HAP-1 (cell line): ENCODE data around the gene CFC1.
"Not testable (repeated sequence)": the region's sequence is repeated elsewhere in the genome, so short reads cannot be mapped to it uniquely, and the experiment has no call there.

Experiments
- DNase-seq, 2 experiments: peaks; one replicate each; pipeline ENCODE4 v3.0.0-alpha.2; 2016 to 2020; ENCODE audit warnings: low spot score in 2 of 2
- H3K27me3 ChIP-seq: fragments of 250-450 bp; sonication (Bioruptor Pico); 2 replicates; pipeline ENCODE4 v1.5.1; 2020; ENCODE audit warnings: low read depth, mild to moderate bottlenecking, moderate library complexity
- H3K36me3 ChIP-seq: fragments of 250-450 bp; sonication (Bioruptor Pico); replicated peaks from 2 replicates; pipeline ENCODE4 v1.5.1; 2020; ENCODE audit warnings: mild to moderate bottlenecking
- H3K4me1 ChIP-seq: fragments of 250-450 bp; sonication (Bioruptor Pico); 2 replicates; pipeline ENCODE4 v1.5.1; 2020; ENCODE audit warnings: mild to moderate bottlenecking
- H3K4me3 ChIP-seq: fragments of 250-450 bp; sonication (Bioruptor Pico); 2 replicates; pipeline ENCODE4 v1.5.1; 2020; ENCODE audit warnings: mild to moderate bottlenecking, moderate library complexity
- H3K9me3 ChIP-seq: fragments of 250-450 bp; sonication (Bioruptor Pico); 2 replicates; pipeline ENCODE4 v1.5.1; 2020; ENCODE audit warnings: mild to moderate bottlenecking, moderate library complexity
- in situ Hi-C: fragments of 300-500 bp; cut with MboI; formaldehyde crosslinking; loops from 3 replicates; pipeline ENCODE4 v1.14.3; 2020; ENCODE audit warnings: low sequenced_read_pairs, inconsistent platforms, mixed read lengths

Gene CFC1

DNA sequence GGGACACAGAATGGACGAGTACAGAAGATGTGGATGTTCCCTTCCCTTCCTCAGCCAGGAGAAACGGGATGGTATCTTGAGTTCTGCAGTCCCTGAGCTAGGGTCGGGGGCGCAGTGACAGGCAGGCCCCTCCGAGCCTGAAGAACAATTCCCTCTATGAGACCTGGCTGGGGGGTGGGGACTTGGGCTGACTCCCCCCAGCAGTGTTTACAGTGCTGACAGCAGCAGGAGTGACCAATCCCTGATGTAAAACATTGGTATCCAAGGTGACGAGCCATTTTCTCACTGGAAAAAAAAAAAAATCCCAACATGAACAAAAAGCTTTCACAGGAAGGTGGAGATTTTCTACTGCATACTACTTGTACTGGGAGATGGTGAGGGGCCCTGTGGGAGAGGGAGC lies at the start of gene CFC1:
TSS of gene CFC1 (minus strand) at position 183 of the 400 bp plus-strand sequence. CDS start 288 bp downstream, outside the sequence.
- H3K36me3 ChIP-seq, H3K9me3 ChIP-seq, in situ Hi-C loops, H3K4me1 ChIP-seq, H3K27me3 ChIP-seq, H3K4me3 ChIP-seq, DNase-seq: not testable (repeated sequence)

DNA sequence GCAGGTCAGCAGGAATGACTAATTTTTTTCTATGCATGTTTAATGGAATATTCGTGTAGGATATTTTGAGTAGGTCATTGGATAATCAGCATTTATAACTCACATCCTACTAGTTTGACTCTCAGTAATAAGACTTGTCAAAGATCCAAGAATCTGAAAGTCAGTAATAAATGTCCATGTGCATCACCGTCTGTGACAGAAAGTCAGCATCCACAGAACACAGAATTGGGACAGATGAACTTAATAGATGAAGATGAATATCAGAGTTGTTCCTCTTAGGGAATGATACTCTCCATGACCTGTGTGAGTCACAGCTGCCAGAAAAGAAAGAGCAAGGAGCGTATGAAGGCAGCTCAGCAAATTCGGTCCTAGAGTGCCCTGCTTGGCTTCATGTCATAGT lies 42.3 kb upstream of the CFC1 start:
- H3K36me3 ChIP-seq, H3K27me3 ChIP-seq, DNase-seq, H3K4me1 ChIP-seq, H3K4me3 ChIP-seq, in situ Hi-C loops, H3K9me3 ChIP-seq: not testable (repeated sequence)

DNA sequence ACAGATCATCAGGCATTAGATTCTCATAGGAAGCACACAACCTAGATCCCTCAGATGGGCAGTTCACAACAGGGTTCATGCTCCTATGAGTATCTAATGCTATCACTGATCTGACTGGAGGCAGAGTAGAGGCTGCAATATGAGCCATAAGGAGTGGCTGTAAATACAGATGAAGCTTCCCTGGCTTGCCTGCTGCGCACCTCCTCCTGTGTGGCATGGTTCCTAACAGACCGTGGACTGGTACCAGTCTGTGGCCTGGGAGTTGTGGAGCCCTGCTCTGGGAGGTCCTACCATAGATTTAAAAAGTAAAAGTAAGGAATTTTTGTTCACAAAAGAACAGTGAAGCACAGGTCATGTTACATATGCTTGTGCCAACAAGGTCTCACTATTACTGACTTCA lies 39.6 kb upstream of the CFC1 start:
- H3K27me3 ChIP-seq, DNase-seq, H3K9me3 ChIP-seq, H3K4me3 ChIP-seq, in situ Hi-C loops, H3K36me3 ChIP-seq, H3K4me1 ChIP-seq: not testable (repeated sequence)

DNA sequence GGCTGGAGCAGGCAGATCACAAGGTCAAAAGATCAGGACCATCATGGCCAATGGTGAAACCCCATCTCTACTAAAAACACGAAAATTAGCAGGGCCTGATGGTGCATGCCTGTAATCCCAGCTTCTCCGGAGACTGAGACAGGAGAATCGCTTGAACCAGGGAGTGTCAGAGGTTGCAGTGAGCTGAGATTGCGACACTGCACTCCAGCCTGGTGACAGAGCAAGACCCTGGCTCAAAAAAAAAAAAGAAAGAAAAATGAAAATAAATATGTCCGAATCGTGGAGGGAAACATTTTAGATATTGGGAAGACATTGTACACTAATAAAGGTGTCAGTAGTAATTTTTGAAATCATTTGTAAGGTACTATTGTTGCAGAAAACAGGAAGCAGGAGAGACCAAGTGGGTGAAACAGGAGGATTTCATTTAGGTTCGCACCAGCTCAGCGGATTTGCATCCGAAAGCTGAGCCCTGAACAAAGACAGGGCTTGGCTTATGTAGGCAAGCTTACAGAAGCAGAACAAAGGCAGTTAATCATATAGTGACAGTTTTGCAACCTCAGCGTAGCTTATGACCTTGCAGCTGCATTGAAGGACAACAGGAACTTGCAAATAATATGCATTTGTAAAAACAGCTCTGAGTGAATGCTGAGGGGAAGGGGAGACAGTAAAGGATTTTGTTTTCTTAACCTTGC lies 29.6 kb upstream of the CFC1 start:
- H3K27me3 ChIP-seq, H3K36me3 ChIP-seq, in situ Hi-C loops, H3K9me3 ChIP-seq, DNase-seq, H3K4me3 ChIP-seq, H3K4me1 ChIP-seq: not testable (repeated sequence)

DNA sequence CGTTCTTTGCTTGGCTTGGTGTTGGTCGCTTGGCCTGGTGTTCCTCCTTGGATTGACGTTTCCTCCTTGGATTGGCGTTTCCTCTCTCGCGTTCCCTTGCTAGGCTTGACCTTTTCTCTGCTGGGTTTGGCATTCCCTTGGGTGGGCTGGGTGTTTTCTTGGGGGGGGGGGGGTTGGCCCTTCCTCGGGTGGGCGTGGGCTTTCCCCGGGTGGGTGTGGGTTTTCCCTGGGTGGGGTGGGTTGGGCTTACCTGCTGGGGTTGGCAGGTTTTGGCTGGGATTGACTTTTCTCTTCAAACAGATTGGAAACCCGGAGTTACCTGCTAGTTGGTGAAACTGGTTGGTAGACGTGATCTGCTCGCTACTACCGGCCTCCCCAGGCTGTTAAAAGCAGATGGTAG lies 11.8 kb upstream of the CFC1 start, which contains the start of gene POTEJ:
TSS of gene POTEJ (plus strand) at position 301 of the 400 bp plus-strand sequence. CDS start at position 394, 93 bp downstream.
- H3K9me3 ChIP-seq, H3K4me1 ChIP-seq, H3K36me3 ChIP-seq, in situ Hi-C loops, DNase-seq, H3K27me3 ChIP-seq, H3K4me3 ChIP-seq: not testable (repeated sequence)

DNA sequence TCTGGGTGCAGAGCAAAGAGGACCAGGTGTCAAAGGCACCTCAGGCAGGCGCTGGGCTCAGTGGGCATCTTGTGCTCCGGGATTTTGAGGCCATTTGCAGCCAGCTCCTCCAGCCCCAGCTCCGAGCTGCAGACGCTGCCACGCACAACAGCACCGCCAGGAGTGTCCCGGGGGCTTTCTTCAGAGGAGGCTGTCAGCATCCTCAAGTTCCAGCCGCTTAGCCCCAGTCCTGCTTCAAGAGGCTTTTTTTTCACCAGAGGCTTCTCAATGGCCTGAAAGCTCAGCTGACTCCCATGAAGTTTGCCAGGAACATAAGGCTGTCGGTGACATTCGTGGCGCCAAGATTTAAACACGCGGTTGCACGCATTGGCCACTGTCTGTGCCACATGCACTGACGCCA lies 11.1 kb upstream of the CFC1 start:
- H3K27me3 ChIP-seq, DNase-seq, H3K4me3 ChIP-seq, H3K9me3 ChIP-seq, in situ Hi-C loops, H3K36me3 ChIP-seq, H3K4me1 ChIP-seq: not testable (repeated sequence)

DNA sequence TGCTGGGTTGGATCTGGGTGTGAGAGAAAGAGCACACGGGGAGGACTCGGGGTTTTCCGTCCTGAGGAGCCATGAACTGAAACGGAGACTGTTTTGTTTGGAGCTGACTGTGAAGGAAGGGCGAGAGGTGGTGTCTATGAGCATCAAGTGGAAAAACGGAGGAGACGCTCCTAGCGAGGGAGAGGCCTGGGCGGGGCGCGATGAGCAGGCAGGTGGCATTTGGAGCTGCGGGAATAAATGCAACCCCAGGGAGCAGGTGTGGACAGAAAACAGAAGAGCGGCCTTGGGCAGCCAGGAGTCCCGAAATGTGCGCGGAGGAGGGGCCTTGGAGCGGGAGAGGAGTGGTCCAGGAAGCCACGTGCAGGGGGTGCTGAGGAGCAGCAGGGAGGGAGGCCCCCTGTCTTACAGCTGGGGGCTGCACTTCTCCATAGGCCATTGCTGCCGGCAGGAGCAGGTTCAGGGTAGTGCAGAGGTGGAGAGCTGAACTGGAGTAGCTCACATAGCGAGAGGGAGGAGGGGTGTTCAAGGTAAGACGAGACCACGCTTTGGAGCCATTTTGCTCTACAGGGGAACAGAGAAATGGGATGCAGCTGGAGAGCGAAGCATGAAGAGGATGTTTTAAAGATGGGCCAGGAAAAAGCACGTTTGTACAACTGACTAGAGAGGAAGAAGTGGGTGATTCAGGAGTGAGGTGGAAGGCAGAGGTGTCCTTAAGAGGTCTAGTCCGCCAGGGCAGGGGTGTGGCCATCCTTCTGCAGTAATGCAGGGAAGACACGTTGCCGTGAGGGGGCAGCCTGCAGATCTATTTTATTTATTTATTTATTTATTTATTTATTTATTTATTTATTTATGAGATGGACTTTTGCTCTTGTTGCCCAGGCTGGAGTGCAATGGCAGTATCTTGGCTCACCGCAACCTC lies 9.9 kb upstream of the CFC1 start:
- H3K27me3 ChIP-seq, in situ Hi-C loops, H3K9me3 ChIP-seq, H3K36me3 ChIP-seq, DNase-seq, H3K4me1 ChIP-seq, H3K4me3 ChIP-seq: not testable (repeated sequence)

DNA sequence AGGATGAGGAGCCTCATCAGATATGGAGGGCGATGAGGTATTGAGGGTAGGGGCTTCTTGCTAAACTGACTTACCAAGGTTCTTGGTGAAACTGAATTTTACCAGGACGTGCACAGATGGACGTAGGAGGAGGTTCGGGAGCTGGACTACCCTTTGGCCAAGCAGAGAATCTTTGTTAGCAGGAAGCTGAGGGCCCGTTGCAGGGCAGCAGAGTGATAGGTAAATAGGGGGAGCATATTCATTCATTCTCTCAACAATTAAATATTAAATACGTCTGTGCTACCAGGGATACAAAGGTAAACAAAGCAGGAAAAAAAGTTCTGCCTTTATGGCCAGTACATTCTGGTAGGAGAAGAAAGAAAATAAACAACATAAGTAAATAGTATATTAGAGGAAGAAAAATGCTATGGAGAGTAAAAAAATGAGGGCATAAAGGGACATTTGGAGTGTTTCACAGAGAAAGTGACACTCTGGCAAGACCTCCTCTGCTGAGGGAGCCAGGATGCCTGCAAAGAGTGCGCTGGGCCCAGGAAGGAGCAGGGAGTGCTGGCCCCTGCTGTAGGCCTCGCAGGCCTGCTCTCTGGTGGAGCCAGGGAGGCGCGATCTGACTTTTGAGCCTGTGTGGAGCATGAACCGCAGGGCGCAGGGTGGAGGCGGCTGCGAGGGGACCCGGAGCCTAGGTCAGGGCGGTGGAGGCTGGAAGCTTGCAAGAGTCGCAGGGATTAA lies 9.1 kb upstream of the CFC1 start:
- H3K9me3 ChIP-seq, H3K36me3 ChIP-seq, in situ Hi-C loops, H3K4me1 ChIP-seq, DNase-seq, H3K4me3 ChIP-seq, H3K27me3 ChIP-seq: not testable (repeated sequence)

DNA sequence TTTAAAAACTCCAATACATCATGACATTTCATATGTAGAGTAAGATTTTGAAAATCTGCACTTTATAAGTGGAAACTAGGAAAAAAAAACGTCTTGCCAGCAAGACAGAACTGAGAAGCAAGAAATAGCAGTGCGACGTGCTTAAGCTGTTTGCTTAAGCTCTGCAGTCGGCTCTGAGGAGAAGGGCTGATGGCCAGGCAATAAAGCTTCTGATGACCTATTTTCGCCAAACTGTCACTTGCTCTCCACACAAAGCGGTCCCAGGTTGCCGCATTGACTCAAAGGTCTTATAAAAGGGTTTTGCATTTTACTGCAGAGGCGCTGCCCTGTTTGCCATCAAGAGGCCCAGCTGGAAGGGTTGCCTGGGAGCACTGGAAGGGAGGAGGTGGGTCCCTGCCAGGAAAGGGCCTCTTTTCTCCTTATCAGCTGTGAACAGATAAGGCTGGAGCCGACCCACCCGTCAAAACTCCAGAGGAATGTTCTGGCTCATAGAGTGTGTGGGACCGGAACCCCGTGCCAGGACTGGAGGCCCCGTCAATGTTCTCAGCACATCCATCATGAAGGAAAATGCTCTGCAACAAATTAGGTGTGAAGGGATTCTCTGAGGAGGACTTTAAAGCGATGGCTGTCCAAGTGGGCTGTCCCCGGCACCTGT lies 2.4 kb upstream of the CFC1 start:
- H3K36me3 ChIP-seq, H3K4me1 ChIP-seq, in situ Hi-C loops, H3K9me3 ChIP-seq, DNase-seq, H3K27me3 ChIP-seq, H3K4me3 ChIP-seq: not testable (repeated sequence)

DNA sequence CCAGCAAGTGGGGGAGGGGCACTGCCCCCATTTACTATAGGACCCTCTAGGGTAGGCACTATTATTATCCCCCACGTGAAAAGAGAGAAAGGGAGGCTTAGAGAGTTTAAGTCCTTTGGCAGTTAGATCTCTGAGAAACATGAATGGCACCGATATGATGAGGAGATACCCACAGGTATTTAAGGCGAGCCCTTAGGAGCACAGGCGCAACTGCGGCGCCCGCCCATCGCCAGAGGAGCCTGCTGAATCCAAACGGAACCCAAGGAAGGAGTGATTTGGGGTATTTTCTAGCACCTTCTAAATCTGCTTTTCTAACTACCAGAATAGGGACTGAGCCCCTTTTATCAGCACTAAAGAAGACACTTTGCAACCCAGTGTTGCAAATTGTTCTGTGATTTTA lies 551 bp upstream of the CFC1 start:
- H3K27me3 ChIP-seq, H3K9me3 ChIP-seq, H3K4me1 ChIP-seq: not testable (repeated sequence)

DNA sequence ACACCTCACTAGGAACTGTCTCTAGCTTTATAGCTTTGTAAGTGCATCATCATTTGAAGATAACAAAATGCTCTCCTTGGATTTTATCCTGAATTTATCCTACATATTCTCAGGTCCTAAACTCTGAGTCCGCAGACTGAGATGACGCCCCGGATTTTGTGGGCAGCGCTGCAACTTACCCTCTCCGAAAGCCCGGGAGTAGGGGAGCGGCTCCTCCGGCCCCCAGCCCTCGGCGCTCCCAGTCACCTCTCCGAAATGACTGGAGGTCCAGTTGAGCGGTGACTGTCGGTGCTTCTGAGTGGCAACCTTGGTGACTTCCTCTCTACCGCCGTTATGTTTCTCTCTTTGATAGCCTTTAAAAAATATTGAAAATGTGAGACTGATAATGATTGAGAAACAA lies 912 bp downstream of the CFC1 start:
- in situ Hi-C loops, H3K9me3 ChIP-seq, H3K27me3 ChIP-seq, DNase-seq, H3K36me3 ChIP-seq, H3K4me3 ChIP-seq, H3K4me1 ChIP-seq: not testable (repeated sequence)

More for the DNA sequence above, 551 bp upstream of the CFC1 start:
- DNase-seq, H3K4me3 ChIP-seq, H3K36me3 ChIP-seq, in situ Hi-C loops: not testable (repeated sequence)

DNA sequence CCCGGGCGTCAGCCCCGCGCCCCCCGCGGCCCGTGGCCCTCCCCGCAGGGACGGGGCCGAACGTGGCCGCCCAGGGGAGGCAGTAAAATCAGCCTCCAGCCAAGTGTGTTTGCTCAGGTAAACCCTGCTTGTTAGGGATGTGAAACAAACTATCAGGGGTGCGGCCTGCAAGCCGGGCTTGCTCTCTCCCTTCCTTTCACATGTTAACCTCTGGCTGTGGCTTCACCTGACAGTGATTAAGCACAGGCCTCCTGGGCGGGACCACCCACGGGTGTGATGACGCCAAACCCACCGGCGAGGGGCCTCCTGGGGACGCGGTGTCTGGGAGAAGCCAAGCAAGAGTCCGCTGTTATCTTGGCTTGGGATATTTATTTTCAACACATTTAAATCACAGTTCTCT lies 1.4 kb downstream of the CFC1 start:
- H3K9me3 ChIP-seq, in situ Hi-C loops, H3K4me1 ChIP-seq, H3K36me3 ChIP-seq, DNase-seq, H3K27me3 ChIP-seq, H3K4me3 ChIP-seq: not testable (repeated sequence)

DNA sequence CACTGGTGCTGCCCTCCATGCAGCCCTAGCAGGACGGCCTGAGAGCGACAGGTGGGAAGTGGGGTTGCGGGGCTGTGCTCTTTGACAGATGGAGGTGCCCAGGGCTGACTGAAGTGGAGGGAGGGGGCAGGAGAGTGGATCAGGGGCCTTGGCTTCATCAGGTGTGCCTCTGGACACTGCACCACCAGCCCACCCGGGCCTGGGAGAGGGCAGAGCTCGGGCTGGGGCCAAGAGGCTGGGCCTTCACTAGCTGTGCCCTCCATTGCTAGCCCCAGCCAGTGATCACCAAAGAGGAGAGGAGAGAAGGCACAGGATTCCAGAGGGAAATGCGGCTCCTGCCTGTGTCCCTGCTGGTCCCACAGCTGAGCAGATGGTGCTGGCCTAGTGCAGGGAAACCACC lies 2.6 kb downstream of the CFC1 start:
- H3K9me3 ChIP-seq, H3K4me1 ChIP-seq, DNase-seq, H3K36me3 ChIP-seq, H3K4me3 ChIP-seq, in situ Hi-C loops, H3K27me3 ChIP-seq: not testable (repeated sequence)
